Measurements from ENCODE around the gene TNFRSF25. TPM values are rescaled to one million over a fixed set of nuclear protein-coding genes. Genes with fewer than 3 reads are reported as not detected.
A peak's percentile ranks its signal among the peaks of the same experiment; 100 is the strongest.

TNFRSF25 gene
- polyA plus RNA-seq, 1 of the 3 experiments (the other 2 are of a cell fraction), result 20.8 TPM

DNA sequence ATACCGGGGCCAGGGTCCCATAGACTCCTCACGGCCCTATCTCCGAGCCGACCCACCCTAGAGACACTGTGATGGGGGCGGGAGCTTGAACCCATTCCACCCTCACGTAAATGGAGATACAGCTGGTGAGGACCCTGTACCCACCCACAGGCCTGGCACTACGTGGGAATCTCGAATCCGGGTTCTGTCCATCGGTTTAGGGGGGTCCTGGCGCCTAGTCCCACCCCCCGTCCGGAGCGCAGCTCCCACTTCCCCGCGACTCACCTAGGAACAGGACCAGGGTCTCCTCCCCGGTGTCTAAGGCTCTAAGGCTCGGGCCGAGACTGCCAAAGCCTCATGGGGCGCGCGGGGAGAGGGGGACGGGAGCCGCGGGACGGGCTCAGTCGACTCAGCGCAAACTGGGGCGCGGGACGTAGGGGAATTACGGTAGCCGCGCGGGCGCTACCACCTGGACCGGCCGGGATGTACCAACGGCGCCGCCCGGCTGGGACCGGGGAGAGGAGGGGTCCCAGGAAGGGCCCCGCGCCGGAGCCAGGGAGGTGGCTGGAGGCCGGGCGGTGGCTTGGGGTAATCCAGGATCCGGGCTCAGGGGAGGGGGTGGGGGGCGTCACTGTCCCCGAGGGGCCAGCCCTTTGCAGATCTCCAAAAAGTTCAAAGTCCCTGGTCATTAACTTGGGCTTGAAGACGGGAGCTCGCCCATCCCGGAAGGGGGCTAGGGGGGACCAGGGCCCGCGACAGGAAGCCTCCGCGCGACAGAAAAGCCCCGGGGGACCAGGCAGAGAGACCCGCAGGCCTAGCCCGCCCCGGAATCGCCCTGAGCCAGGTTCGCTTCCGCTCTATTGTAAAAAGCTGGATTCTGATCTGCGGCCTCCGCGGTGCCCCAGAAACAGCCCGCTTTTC, 24.5 kb upstream of the TNFRSF25 start:
- H4K20me1 ChIP-seq (ENCODE audit: insufficient read depth), result no peaks in the 10 kb centered on the region
- peak overlapping the region; percentile 100 for H3K4me2 ChIP-seq
- TF ChIP-seq, protein P1, sequence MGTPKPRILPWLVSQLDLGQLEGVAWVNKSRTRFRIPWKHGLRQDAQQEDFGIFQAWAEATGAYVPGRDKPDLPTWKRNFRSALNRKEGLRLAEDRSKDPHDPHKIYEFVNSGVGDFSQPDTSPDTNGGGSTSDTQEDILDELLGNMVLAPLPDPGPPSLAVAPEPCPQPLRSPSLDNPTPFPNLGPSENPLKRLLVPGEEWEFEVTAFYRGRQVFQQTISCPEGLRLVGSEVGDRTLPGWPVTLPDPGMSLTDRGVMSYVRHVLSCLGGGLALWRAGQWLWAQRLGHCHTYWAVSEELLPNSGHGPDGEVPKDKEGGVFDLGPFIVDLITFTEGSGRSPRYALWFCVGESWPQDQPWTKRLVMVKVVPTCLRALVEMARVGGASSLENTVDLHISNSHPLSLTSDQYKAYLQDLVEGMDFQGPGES (IDR thresholded peaks at IDR 0.05; ENCODE audit: low read depth, low read length), result no peak
- TF ChIP-seq CHD2 (IDR thresholded peaks at IDR 0.05; ENCODE audit: low read length, partially characterized antibody), result peak; percentile 7
- TF ChIP-seq FOXJ3 (CRISPR knock-in tag; IDR thresholded peaks at IDR 0.05), result no peak
- TF ChIP-seq, protein P2, sequence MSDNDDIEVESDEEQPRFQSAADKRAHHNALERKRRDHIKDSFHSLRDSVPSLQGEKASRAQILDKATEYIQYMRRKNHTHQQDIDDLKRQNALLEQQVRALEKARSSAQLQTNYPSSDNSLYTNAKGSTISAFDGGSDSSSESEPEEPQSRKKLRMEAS (IDR thresholded peaks at IDR 0.05; ENCODE audit: low read depth), result 0 out of 2 replicates have a peak, but pooled peaks have one; percentile 44
- peak in 1 of 2 experiments; percentile 46; a peak in 1 of 4 replicates for TF ChIP-seq EP300 (IDR thresholded peaks at IDR 0.05; ENCODE audit: borderline replicate concordance in 1 of 2, low read depth in 1 of 2, low read length in 1 of 2)
- peak; percentile 12; the same call in 1 of the 2 replicates for TF ChIP-seq GABPA (IDR thresholded peaks at IDR 0.05; ENCODE audit: low read depth)
- TF ChIP-seq, protein P3, sequence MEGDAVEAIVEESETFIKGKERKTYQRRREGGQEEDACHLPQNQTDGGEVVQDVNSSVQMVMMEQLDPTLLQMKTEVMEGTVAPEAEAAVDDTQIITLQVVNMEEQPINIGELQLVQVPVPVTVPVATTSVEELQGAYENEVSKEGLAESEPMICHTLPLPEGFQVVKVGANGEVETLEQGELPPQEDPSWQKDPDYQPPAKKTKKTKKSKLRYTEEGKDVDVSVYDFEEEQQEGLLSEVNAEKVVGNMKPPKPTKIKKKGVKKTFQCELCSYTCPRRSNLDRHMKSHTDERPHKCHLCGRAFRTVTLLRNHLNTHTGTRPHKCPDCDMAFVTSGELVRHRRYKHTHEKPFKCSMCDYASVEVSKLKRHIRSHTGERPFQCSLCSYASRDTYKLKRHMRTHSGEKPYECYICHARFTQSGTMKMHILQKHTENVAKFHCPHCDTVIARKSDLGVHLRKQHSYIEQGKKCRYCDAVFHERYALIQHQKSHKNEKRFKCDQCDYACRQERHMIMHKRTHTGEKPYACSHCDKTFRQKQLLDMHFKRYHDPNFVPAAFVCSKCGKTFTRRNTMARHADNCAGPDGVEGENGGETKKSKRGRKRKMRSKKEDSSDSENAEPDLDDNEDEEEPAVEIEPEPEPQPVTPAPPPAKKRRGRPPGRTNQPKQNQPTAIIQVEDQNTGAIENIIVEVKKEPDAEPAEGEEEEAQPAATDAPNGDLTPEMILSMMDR (IDR thresholded peaks at IDR 0.05), result 0 out of 2 replicates have a peak, but pooled peaks have one; percentile 2
- TF ChIP-seq TCF12 (IDR thresholded peaks at IDR 0.05), result peak; percentile 17; the same call in 1 of the 2 replicates
- TF ChIP-seq SMC3 (IDR thresholded peaks at IDR 0.05; ENCODE audit: low read depth, low read length), result no peak
- peak overlapping the region; percentile 83 for H3K9ac ChIP-seq
- no peaks in the 10 kb centered on the region for H3K9me3 ChIP-seq
- peak; percentile 89 for DNase-seq
- H3K36me3 ChIP-seq (replicated peaks in 1 of 2; ENCODE audit: control insufficient read depth in 1 of 2, insufficient read depth in 2 of 2, low read length in 1 of 2), result no peaks in the 10 kb centered on the region
- H3K27me3 ChIP-seq (ENCODE audit: insufficient read depth), result no peaks in the 10 kb centered on the region
- peaks cover 27% of the 10 kb centered on the region for H3F3A ChIP-seq (replicated peaks; ENCODE audit: insufficient read depth)
- peak overlapping the region; percentile 81; the same call in 1 of the 2 replicates for H2AFZ ChIP-seq (ENCODE audit: low read depth)
- H3K4me3 ChIP-seq (ENCODE audit: low read depth in 2 of 2, low read length in 1 of 2), result peak overlapping the region; percentile 75 to 76
- H3K27ac ChIP-seq (ENCODE audit: low read depth in 2 of 2, low read length in 1 of 2), result peak overlapping the region; percentile 74 to 79
- no peaks in the 10 kb centered on the region for H3K9me2 ChIP-seq
- ChIA-PET CTCF (interaction anchor here (0.6 to 16.2 kb wide), 27 partner anchors 9 to 255 kb away, joined by 3 to 439 read pairs (median 4); partner anchors contain the start of genes NOL9, TAS1R1 and ZBTB48), POLR2A (interaction anchor here (0.7 to 2.1 kb wide), 5 partner anchors 12 to 295 kb away, joined by 3 to 6 read pairs (median 3); partner anchors contain the start of gene CAMTA1)
- peaks cover 0 to 54% of the 10 kb centered on the region in 2 experiments; a peak in 2 of 4 replicates for H3K4me1 ChIP-seq (ENCODE audit: control insufficient read depth in 1 of 2, insufficient read depth in 2 of 2, low read depth in 1 of 2, low read length in 1 of 2)
- H3K79me2 ChIP-seq (ENCODE audit: insufficient read depth), result peaks cover 31% of the 10 kb centered on the region; the same call in 1 of the 2 replicates
- under 1% methylated on average over 30 of the region's 70 CpGs for WGBS (ENCODE audit: low lambda C conversion rate)

DNA sequence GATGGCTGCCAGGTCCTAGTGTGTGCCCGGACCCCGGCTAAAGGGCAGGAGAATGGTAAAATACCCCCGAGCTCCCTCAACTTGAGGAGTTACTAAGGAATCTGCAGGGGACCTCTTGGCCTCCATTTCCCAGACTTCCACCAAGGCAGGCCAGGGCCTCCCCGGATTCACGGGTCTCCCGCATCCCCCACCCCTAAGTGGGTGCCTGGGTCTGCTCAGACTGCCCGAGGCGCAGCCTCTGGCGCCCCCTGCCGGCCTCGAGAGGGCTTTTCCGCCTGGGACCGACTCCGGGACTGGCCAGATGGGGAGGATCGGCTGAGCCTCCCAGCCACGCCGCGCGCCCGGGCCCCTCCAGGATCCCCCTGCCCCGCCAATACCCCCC, 23.8 kb upstream of the TNFRSF25 start:
- H3K79me2 ChIP-seq (ENCODE audit: insufficient read depth), result peaks cover 31% of the 10 kb centered on the region; the same call in 1 of the 2 replicates
- no peaks in the 10 kb centered on the region for H3K27me3 ChIP-seq (ENCODE audit: insufficient read depth)
- CTCF ChIA-PET, result interaction anchor here (0.6 to 16.2 kb wide), 25 partner anchors 9 to 183 kb away, joined by 3 to 439 read pairs (median 4); partner anchors contain the start of genes NOL9, TAS1R1 and ZBTB48
- H3K9me3 ChIP-seq, result no peaks in the 10 kb centered on the region
- peak overlapping the region; percentile 81; the same call in 1 of the 2 replicates for H2AFZ ChIP-seq (ENCODE audit: low read depth)
- H4K20me1 ChIP-seq (ENCODE audit: insufficient read depth), result no peaks in the 10 kb centered on the region
- peak overlapping the region; percentile 74 to 79; a peak in 2 of 4 replicates for H3K27ac ChIP-seq (ENCODE audit: low read depth in 2 of 2, low read length in 1 of 2)
- H3K4me2 ChIP-seq, result peak overlapping the region; percentile 100
- no peaks in the 10 kb centered on the region for H3K9me2 ChIP-seq
- DNase-seq, result peak; percentile 95
- peaks cover 0 to 53% of the 10 kb centered on the region in 2 experiments; a peak in 1 of 4 replicates for H3K4me1 ChIP-seq (ENCODE audit: control insufficient read depth in 1 of 2, insufficient read depth in 2 of 2, low read depth in 1 of 2, low read length in 1 of 2)
- WGBS (ENCODE audit: low lambda C conversion rate), result 33% methylated on average over 3 of the region's 21 CpGs
- peaks cover 27% of the 10 kb centered on the region for H3F3A ChIP-seq (replicated peaks; ENCODE audit: insufficient read depth)
- peak overlapping the region; percentile 83 for H3K9ac ChIP-seq
- H3K4me3 ChIP-seq (ENCODE audit: low read depth in 2 of 2, low read length in 1 of 2), result peak overlapping the region; percentile 75 to 76
- POLR2A ChIA-PET, result interaction anchor here (1.2 kb wide), 1 partner anchor 9 kb away, joined by 3 read pairs; no protein-coding TSS in a partner anchor
- H3K36me3 ChIP-seq (replicated peaks in 1 of 2; ENCODE audit: control insufficient read depth in 1 of 2, insufficient read depth in 2 of 2, low read length in 1 of 2), result no peaks in the 10 kb centered on the region
- TF ChIP-seq FOSL2 (IDR thresholded peaks at IDR 0.05; ENCODE audit: borderline replicate concordance, low read depth) (no peak), FOXJ3 (CRISPR knock-in tag; IDR thresholded peaks at IDR 0.05) (no peak), CHD2 (IDR thresholded peaks at IDR 0.05; ENCODE audit: low read length, partially characterized antibody) (peak; percentile 54), RAD21 (IDR thresholded peaks at IDR 0.05; ENCODE audit: low read length) (peak; percentile 60), RCOR1 (IDR thresholded peaks at IDR 0.05; ENCODE audit: low read length) (0 out of 2 replicates have a peak, but pooled peaks have one; percentile 48), SMC3 (IDR thresholded peaks at IDR 0.05; ENCODE audit: low read depth, low read length) (peak; percentile 43; the same call in 1 of the 2 replicates)
- TF ChIP-seq, protein P3 (IDR thresholded peaks at IDR 0.05), result peak; percentile 78
- TF ChIP-seq, protein P4, sequence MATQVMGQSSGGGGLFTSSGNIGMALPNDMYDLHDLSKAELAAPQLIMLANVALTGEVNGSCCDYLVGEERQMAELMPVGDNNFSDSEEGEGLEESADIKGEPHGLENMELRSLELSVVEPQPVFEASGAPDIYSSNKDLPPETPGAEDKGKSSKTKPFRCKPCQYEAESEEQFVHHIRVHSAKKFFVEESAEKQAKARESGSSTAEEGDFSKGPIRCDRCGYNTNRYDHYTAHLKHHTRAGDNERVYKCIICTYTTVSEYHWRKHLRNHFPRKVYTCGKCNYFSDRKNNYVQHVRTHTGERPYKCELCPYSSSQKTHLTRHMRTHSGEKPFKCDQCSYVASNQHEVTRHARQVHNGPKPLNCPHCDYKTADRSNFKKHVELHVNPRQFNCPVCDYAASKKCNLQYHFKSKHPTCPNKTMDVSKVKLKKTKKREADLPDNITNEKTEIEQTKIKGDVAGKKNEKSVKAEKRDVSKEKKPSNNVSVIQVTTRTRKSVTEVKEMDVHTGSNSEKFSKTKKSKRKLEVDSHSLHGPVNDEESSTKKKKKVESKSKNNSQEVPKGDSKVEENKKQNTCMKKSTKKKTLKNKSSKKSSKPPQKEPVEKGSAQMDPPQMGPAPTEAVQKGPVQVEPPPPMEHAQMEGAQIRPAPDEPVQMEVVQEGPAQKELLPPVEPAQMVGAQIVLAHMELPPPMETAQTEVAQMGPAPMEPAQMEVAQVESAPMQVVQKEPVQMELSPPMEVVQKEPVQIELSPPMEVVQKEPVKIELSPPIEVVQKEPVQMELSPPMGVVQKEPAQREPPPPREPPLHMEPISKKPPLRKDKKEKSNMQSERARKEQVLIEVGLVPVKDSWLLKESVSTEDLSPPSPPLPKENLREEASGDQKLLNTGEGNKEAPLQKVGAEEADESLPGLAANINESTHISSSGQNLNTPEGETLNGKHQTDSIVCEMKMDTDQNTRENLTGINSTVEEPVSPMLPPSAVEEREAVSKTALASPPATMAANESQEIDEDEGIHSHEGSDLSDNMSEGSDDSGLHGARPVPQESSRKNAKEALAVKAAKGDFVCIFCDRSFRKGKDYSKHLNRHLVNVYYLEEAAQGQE (IDR thresholded peaks at IDR 0.05; ENCODE audit: low read depth, low read length), result no peak
